GM21825 (cell line): ENCODE data around the gene TGDS.
"Not testable (repeated sequence)": the region's sequence is repeated elsewhere in the genome, so short reads cannot be mapped to it uniquely, and the experiment has no call there.

Experiments
- ATAC-seq: cut with Tn5 transposase; IDR thresholded peaks from one replicate; pipeline ENCODE4 v1.9.1; 2021; ENCODE audit warnings: mild to moderate bottlenecking, moderate library complexity; ENCODE audit not compliant: unreplicated experiment

Gene TGDS, protein sequence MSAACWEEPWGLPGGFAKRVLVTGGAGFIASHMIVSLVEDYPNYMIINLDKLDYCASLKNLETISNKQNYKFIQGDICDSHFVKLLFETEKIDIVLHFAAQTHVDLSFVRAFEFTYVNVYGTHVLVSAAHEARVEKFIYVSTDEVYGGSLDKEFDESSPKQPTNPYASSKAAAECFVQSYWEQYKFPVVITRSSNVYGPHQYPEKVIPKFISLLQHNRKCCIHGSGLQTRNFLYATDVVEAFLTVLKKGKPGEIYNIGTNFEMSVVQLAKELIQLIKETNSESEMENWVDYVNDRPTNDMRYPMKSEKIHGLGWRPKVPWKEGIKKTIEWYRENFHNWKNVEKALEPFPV

DNA sequence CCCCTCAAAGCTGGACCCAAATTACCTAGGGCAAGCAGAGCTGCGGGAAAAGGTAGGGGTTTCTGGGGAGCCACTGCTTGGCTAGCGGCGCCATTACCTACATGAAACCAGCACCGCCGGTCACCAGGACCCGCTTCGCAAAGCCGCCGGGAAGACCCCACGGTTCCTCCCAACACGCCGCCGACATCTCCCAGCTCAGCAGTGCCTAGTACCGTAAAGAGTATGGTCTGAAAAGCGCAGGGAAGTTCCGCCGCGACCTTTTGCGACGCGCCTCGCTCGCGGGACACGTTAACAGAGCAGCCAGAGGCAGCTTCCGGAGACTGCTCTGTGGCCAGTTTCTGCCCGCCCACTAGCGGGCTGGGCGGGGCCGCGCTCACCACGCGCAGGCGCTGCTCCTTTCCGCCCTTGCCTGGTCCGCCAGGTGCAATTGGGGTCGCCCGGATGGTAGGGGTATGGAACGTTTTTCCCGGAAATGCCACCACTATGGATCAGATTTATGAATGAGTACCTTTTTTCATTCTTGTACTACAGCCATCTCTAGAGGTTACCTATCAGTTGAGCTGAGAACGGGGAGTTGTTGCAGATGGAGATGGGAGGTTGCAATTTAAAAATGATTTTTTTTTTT lies at the start of gene TGDS:
TSS of gene TGDS (minus strand) at position 203 of the 625 bp plus-strand sequence. CDS start at position 187, 16 bp downstream.
- ATAC-seq: peak; percentile 98

DNA sequence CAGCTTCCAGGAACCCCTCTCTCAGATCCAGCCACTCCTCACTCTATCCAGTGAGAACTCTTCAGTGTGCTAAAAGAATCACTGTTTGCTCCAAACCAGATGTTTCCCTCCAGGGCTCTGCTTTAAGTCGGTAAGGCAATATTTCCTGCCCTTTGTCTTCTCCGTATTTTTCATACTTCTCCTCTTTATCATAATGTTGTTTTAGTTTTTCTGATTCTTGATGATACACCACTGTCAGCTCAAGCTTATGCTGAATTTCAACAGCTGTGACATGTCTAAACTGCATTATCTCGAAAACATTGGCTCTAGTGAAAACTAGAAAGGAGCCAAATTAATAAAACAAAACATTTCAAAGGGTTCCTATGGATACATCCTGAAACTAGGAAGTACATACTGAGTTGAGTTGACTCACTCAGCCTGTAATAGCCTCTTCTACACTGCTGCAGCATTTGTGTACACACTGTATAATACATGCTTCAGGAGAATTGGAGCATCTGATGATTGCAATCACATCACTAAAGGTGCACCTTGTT lies 45.5 kb upstream of the TGDS start:
- no peak for ATAC-seq

DNA sequence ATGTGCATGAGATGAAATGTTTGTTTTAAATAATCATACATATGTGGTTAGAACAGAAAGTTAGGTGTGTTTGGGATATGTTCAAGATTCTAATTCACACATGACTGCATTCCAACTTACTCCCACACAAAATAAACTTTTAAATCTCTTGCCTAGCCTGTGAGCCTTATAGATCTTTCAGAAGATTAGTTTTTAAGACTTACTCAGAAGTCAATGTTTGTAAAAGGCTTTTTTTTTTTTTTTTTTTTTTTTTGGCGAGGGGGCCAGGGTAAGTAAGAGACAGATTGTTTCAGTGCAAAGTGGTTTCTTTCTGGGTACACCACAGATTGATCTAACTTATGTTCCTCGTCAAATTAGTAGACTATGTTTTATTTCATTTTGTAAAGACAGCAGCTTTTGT lies 44.8 kb upstream of the TGDS start:
- no peak for ATAC-seq

DNA sequence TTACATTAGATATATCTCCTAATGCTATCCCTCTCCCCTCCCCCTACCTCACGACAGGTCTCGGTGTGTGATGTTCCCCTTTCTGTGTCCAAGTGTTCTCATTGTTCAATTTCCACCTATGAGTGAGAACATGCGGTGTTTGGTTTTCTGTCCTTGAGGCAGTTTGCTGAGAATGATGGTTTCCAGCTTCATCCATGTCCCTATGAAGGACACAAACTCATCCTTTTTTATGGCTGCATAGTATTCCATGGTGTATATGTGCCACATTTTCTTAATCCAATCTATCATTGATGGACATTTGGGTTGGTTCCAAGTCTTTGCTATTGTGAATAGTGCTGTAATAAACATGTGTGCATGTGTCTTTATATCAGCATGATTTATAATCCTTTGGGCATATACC lies 41.7 kb upstream of the TGDS start:
- ATAC-seq: not testable (repeated sequence)

DNA sequence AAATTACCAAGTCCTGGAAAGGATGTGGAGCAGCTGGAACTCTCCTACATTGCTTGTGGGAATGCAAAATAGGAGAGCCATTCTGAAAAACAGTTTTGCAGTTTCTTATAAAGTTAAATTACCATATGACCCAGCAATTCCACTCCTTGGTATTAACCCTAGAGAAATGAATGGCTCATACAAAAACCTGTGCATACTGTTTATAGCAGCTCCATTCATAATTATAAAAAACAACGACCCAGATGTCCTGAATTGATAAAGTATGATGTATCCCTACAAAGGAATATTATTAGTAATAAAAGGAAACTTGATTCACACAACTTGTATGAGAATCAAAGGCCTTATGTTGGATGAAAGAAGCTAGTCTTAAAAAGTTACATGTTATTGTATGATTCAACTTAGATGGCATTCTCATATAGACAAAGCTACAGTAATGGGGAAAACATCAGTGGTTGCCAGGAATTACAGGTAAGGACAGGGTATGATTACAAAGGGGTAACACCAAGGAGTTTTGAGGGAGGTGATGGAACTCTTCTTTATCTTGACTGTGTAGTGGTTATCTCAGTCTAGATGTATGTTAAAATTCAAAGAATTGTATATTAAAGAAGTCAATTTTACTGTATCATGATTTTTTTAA lies 41.1 kb upstream of the TGDS start:
- no peak for ATAC-seq

DNA sequence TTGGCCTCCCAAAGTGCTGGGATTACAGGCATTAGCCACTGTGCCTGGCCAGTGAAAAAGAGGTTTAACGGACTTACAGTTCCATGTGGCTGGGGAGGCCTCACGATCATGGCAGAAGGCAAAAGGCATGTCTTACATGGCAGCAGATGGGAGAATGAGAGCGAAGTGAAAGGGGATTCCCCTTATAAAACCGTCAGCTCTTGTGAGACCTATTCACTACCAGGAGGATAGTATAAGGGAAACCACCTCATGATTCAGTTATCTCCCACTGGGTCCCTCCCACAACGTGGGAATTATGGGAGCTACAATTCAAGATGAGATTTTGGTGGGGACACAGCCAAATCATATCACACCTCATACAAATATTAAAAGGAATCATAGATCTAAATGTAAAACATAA lies 40.1 kb upstream of the TGDS start:
- not testable (repeated sequence) for ATAC-seq

DNA sequence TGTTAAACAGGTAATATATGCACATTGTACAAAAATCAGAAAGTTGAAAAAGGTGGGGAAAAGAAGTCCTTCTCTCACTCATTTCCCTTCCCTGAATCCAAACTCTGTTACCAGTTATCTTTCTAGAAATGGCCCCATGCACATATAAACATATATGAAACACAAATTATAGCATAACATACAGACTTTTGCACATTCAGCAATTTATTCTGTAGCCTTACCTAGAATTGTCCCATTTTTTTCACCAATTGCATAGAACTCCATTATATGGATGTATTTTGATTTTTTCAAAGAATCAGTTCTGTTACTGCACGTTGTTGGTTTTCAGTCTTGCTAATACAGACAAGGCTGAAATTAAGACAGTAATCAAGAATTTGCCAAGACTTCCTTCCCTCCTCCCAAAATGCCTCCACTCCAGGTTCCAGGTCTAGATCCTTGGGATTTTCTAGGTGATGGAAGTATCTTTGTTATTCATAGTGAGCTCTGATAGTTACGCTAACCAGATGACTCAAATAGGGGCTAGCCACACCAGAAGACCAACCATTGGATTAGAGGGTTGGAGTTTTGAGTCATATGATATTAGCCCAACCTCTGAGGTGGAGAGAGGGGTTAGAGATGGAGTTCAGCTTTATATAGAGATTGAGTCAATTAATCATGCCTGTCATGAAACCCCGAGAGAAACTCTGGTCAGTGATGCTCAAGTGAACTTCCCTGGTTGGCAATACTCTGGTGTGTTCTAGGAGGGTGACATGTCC lies 36.5 kb upstream of the TGDS start:
- ATAC-seq: no peak

DNA sequence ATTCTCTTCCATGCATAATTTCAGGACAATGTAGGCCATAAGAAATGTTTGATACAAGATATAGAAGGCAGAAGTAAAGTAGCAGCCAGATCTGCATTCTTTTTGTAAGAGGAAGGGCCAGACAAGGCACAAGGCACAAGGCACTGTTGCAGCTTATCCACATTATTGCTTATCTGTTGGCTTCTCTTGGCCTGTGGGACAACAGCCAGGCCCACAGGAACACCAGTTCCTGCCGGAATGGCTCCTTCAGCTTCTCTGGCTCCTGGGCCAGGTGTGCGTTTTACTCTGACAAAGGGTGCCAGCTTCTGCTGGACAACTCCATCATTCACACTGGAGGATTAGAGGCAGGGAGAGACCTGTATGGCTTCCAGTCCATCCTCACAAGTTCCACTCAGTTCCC lies 34.9 kb upstream of the TGDS start:
- ATAC-seq: no peak

DNA sequence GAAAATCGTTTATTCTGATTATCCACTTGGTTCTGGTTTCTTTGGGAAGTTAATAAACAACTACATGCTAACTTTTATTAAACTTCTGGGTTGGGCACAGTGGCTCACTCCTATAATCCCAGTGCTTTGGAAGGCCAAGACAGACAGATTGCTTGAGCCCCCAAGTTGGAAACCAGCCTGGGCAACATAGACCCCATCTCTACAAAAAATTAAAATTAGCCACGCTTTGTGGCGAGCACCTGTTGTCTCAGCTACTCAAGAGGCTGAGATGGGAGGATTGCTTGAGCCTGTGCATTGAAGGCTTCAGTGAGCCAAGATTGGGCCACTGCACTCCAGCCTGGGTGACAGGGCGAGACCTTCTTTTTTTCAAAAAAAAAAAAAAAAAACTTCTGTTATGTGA lies 27.4 kb upstream of the TGDS start:
- ATAC-seq: no peak

DNA sequence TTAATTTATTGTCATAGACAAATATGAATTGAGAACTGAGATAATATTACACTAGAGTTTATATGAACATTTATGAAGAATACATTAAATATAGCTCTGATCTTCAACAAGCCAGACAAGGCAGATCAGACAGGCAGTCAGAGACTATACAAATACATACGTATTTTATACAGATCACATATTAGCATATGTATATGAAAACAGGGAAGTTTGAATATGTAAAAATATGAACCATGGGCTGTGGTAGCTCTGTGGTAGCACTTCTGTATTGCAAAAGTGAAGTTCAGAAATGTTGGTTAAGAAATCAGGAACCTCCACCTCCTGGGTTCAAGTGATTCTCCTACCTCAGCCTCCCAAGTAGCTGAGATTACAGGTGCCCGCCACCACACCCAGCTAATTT lies 26.4 kb upstream of the TGDS start:
- ATAC-seq: no peak

DNA sequence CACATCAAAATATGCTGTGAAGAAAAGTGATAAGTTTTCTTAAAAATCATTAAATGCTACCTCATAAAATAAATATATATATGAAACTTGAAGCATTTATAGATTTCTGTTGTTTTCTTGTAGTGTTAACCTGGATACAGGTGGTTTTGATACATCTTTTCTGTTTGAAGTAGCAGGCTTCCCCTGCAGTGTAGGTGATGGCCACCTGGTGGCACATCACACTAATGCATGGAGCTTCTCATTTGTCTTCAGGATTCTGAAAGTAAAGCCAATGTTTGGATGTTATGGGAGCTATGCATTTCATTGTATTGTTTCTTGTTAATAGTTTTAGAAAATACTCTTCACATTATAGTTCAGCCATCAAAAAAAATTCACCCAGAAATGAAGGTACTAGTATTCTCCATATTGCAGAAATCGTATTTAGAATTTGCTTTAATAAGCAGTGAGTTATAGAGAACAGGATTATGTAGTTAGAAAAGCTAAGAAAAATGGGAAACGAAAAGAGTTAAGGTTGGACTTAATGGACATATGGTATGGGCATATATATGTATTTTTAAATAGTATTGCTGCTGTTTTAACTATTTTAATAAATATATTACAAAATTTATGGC lies 24.4 kb upstream of the TGDS start:
- peak; percentile 76 for ATAC-seq

DNA sequence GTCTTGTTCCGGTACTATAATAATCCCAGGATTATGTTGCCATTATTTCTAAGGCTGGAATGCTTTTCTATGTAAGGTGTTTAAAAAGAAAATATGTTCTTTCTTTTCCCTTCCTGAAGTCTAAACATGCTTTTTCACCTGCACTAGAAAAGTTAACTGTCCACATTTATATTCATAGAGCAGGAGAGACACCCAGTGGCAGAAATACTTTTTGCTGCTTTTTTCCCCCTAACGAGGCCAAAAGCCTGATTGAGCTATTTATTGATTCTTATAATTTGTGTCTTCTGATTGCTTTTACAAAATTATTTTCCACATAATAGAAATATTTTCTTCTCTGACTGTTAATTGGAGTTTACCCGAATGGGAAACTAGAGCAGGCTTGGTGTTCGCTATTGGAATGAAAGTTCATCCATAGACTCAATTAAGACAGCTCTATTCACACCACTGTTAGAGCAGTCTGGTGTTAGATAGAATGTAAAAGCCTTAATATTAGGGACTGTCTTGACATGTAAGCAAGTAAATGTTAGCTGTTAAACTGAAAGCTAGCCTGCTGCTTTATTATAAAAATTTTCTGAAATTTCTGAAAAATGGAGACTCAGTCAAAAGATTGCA lies 21.5 kb upstream of the TGDS start:
- no peak for ATAC-seq

DNA sequence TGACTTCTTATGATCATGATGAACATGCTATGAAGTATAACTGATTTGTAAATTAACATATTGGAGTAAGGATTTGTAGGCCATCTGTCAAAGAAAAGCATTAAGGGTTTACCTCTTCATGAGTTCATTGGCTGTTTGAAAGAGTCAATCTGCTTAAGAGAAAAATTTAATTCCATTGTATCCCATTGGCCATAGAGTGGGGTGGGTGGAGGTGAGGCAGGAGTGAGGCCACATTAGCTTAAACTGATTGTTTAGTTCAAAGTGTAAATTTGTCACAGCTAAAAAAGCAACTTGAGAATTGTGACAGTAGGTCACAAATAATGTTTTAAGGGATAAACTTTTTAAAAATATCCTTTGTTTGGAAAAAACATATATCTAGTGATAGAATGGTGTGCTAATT lies 17.1 kb upstream of the TGDS start:
- no peak for ATAC-seq

DNA sequence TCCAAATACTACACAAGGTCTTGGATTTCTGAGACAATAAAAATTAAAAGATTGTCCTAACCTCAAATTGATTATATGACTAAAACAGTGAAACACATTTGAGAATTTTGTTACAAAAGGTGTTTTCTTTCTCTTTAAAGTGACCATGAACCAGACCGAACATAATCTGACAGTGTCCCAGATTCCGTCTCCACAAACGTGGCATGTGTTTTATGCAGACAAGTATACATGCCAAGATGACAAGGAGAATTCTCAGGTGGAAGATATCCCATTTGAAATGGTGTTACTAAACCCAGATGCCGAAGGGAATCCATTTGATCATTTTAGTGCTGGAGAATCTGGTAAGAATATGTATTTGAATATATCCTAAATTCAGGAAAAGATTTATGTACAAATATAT lies 16.1 kb upstream of the TGDS start:
- ATAC-seq: no peak

DNA sequence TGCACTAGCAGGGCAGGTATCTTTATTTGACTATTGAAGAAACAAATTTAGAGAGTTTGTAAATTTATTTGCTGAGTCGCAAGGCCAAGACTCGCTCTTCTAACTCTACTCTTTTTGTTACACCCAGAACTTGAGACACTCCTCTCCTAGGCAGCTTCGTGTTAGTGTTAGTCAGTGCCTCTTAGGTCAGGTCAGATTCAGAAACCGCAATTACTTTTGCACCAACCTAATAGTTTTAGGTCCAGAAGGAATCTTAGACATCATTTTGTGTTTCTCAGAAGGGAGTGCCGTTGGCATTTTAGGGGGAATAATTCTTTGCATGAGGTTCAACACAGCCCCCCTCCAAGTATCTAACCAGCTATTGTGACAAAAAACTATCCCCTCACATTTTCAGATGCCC lies 14.5 kb upstream of the TGDS start:
- no peak for ATAC-seq

DNA sequence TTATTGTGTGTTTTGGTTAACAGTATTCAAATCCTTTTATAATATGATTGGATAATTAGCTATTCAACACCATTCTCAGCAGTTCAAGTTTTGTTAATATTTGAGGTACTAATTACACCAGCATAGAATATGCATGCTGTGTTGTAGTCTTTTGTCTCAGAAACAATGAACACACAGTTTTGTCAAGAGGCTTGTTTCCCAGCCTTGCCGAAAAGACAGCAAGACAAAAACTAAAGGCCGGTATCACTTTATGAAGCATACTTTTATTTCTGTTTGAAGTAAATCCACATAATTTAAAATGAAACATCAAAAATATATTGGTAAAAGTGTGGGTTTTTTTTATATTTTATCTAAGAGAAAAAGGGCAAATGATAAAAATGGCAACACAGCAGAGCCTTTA lies 13.2 kb upstream of the TGDS start:
- no peak for ATAC-seq

DNA sequence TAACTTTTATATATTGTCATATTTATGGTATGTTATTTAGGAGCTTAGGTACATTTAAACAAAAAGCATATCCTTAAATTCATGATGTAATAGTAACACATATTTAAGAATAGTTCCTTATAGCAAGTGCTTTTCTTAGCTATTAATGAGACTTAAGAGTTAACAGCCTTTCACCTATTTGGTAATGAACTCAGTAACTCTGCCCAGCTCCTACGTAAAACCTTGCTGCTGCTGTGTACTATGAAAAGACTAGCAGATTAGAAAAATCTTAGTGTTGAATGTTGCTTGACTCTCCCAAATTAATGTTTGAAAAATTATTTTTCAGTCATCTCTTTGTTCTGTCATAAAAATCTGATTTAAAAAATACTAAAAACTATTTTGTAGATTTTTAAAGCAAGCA lies 12.6 kb upstream of the TGDS start:
- no peak for ATAC-seq

DNA sequence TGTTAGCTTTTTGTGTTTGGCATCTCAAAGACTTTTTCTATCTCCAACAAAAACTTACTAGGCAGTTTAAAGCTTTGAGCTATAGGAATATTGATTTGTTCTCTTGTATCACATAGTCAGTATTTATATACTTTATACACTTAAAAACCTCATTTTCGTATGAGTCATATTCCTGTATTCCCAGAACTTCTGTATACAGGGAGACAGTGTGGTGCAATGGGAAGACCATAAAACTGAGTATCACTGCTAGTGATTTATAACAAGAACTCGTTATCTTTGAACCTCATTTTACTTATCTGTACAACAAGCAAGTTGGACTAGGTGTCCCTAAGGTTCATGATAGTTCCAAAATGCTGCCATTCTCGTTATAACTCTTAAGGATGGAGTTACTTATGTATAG lies 12.0 kb upstream of the TGDS start:
- no peak for ATAC-seq

DNA sequence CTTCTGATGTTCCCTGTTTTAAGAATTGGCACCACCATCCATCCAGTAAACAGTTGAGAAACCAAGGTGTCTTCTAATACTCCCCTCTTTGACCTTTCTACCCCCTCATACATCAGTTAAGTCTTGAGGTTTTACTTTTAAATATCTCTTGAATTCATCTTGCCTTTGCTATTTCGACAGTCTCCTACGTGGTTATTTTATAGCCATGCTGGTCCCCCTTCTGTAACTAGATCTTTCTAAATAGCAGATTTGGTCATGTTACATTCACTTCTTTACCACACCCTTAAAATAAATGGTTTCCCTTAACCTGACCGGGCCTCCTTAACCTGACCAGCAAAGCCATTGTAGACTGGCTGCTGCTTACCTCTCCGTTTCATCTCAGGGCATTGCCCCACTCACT lies 11.1 kb upstream of the TGDS start:
- no peak for ATAC-seq

DNA sequence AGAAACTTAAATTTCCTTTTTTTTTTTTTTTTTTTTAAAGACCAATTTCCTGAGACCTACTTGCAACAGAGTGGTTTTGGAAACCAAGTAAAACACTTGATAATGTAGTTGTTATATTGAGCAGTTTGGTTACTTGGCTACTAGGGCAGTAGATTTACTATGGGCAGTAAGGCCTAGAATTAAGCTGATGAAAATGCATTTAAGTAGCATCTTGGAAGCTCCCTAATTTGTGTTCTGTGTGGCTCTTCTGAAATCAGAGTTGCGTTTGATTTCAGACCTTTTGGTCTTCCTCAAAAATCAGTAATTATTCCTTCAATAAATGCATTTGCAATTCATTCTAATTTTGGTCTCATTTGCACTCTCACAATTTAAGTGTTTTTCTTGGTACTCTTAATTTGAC lies 6.5 kb upstream of the TGDS start:
- no peak for ATAC-seq
